SHP77 treated with DMSO at 0.1 percent for 48 hours (cell line): Measurements from ENCODE around the gene SMYD3.

Experiments used
- DNase-seq: peaks from one replicate; lab custom pipeline; 2025; lab: John Stamatoyannopoulos, UW

The SMYD3 gene

DNA sequence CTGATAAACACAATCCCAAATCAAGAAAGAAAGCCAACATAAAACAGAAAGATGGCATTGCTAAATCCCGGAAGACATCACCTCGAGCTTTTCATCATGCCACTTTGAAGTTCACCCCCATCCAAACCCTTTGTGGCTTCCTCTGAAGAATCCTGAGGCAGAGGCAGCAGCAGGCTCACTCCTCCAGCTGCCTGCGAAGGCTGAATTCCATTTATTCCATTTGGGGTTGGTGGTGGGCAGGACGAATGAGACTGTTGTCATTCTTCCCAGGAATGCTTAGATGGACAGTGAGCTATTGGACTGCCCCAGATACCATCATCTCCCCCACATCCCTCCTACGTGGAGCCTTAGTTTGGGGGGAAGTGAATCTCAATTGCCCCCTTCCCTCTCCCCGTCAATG is 437.5 kb downstream of the SMYD3 start:
- DNase-seq = no peak

- no peak for DNase-seq
Observed at GRCh38 chr1:246068619-246069509, 438.2 kb downstream of the SMYD3 start.

DNA sequence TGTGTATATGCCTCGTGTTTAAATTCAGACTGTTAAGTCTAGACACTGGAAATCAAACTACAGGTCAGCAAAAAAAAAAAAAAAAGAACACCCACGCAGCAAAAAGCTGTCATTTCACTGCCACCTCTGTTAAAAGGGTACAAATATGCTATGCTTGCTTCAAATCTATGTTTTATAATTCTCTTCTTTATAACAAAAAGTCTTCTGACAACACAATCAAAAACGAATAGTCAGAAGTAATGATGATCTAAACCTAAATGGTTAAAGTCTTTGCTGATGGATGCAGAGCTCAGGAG is 438.9 kb downstream of the SMYD3 start:
- DNase-seq = no peak

GRCh38 chr1:246067432-246068216 is 439.5 kb downstream of the SMYD3 start:
- no peak for DNase-seq

GRCh38 chr1:246066573-246066972 is 440.5 kb downstream of the SMYD3 start:
- DNase-seq = no peak

- DNase-seq = no peak
Observed at GRCh38 chr1:246065592-246065991, 441.5 kb downstream of the SMYD3 start.

GRCh38 chr1:246064891-246065290 is 442.2 kb downstream of the SMYD3 start:
- no peak for DNase-seq

DNA sequence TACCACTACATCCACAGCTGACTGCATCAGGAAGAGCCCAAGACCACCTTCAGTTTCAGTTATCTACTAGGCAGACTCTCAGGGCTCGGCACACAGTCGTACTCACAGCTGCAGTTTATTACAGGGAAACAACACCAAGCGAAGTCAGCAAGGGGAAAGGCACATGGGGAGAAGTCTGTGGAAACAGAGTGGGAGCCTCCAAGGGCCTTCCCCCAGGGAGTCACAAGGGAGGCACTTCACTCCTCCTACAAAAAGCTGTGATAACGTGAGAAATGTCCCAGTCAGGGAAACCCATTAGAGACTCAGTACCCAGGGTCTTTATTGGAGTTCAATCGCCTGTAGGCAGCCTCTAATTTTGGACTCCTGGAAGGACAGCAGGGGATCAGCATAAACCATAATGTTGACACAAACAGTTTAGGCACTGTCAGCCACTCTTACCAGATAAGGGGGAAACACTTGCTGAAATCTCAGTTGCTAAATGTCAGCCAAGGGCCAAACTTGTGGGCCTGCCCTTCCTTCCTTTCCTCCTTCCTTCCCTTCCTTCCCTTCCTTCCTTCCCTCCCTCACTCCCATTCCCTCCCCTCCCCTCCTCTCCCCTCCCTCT is 444.0 kb downstream of the SMYD3 start:
- no peak for DNase-seq

DNA sequence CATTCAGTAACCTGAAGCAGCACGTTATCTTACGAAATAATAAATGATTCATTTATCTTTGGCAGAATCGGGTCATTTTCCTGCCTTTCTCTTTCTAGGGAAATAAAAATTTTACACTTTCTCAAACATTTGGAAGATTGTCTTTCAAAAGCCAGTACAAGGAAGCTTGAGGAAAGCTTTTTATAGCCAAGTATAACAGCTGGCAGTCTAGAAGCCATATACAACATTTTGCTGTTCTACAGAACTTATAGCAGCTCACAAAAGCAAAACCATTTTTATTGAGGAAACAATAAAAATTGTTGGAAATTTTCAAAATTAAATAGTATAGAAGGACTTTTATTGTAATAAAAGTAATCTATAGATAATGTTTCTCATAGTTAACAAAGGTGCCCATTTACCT is 448.6 kb downstream of the SMYD3 start:
- DNase-seq = no peak

GRCh38 chr1:246052603-246053002 is 454.5 kb downstream of the SMYD3 start:
- DNase-seq = no peak

GRCh38 chr1:246051909-246052518 is 455.1 kb downstream of the SMYD3 start:
- no peak for DNase-seq

- no peak for DNase-seq
Observed at GRCh38 chr1:246048693-246049092, 458.4 kb downstream of the SMYD3 start.

DNA sequence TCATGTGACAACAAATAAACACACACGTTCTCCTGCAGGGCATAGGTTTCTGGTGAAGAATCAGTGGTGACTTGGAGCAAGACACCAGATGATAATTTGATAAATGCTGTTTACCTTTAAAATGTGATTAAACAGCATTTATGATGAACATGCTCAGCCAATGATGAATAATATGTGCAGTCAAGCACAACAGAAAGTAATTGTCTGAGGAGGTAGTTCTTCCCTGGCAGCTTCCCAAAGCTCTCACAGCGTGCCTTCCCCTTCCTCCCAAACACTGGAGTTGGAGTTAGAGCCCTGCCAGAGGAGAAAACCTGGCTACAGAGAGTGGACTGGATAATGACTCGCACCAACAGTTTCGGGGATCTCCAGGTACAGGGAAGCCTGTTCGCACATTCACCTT is 463.5 kb downstream of the SMYD3 start:
- no peak for DNase-seq

- DNase-seq = no peak
Observed at GRCh38 chr1:246041360-246041759, 465.7 kb downstream of the SMYD3 start.

GRCh38 chr1:246040200-246040890 is 466.7 kb downstream of the SMYD3 start:
- DNase-seq = no peak

- DNase-seq = no peak
Observed at GRCh38 chr1:246039584-246039983, 467.5 kb downstream of the SMYD3 start.

- DNase-seq = no peak
Observed at GRCh38 chr1:246037832-246038231, 469.2 kb downstream of the SMYD3 start.

- no peak for DNase-seq
Observed at GRCh38 chr1:246036175-246036574, 470.9 kb downstream of the SMYD3 start.

DNA sequence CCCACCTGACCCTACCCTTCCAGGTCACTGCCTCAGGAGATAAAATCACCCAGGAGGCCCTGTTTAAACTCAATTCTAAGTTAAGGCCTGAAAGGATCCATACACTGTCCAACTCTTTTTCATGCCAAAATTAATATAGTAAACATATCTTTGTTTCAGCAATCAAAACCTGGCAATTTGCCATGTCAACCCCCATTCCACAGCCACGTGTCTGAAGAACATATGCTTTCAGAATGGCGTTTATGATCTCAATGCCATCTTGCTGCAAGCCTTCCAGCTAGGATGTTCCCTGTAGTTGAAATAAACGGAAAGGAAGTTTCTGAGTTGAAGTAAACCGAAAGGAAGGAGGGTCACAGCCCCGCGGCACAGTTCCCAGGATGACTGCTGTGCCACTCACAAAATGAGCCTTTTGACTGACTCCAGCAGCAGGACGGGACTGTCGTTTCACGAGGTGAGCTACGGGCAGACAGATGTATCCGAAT is 472.0 kb downstream of the SMYD3 start:
- no peak for DNase-seq

GRCh38 chr1:246034630-246035029 is 472.4 kb downstream of the SMYD3 start:
- DNase-seq = no peak

DNA sequence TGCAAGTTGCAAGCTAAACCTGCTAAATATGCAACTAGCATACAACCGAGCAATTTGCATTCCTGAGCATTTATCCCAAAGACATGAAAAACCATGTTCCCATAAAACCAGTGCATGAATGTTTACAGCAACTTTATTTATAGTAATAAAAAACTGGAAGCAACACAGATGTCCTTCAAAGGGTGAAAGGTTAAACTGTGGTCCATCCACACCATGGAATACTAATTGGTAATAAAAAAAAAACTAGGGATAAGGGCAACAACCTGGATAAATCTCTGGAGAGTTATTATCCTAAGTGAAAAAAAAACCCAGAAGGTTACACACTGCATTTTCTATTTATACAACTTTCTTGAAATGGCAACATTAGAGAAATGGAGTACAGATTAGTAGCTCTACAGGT is 474.1 kb downstream of the SMYD3 start:
- no peak for DNase-seq

DNA sequence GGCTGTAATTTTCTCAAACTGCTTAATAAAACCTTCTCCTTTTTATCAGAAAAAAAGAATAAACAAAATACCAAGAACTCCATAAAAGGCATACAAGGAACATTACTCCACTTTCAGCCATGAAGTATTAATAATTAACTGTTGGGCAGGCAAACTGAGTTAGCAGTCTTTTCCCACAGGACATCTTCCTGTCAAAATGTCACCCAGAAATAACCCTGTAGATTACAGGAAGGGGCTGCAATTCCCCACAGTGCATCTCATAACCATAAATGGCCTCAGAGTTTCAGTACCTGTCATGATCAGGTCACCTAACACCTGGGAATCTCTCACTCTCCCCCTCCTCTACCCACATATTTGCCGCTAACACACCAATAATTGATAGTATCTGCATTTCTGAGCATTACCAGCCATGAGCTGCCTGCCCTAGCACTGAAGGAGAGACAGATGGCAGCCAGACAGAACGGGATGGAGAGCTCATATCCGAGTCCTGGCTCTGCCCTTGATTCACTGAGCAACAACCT is 475.0 kb downstream of the SMYD3 start:
- DNase-seq = no peak
